Tibial nerve (tissue), 4 donors: ENCODE results near the gene ADGRL3. TPM values are rescaled to one million over a fixed set of nuclear protein-coding genes. Genes with fewer than 3 reads are reported as not detected.

Experiments
- DNase-seq, 2 donors: peaks; one replicate each; pipeline ENCODE4 v3.0.0-alpha.2; 2019; ENCODE audit warnings: low spot score in 2 of 2
- H3K27ac ChIP-seq, 4 donors: fragments of 200-600 bp; sonication (generic) in 3 of 4; one replicate each; pipeline ENCODE4 v1.5.1; 2017 to 2019; ENCODE audit warnings: mild to moderate bottlenecking in 1 of 4
- H3K27me3 ChIP-seq, 2 donors: fragments of 200-600 bp; sonication (generic) in 1 of 2; one replicate each; pipeline versions ENCODE4 v1.5.1 to v1.6.0; 2017 to 2019
- H3K36me3 ChIP-seq, 3 donors: fragments of 200-600 bp; sonication (generic); one replicate each; pipeline ENCODE4 v1.5.1; 2018 to 2019
- H3K4me1 ChIP-seq, 4 donors: fragments of 200-600 bp; sonication (generic) in 3 of 4; one replicate each; pipeline ENCODE4 v1.5.1; 2017 to 2019
- H3K4me3 ChIP-seq, 4 donors: fragments of 200-600 bp; sonication (generic) in 3 of 4; one replicate each; pipeline ENCODE4 v1.5.1; 2017 to 2019; ENCODE audit warnings: mild to moderate bottlenecking in 1 of 4, moderate library complexity in 1 of 4
- H3K9me3 ChIP-seq, 4 donors: fragments of 200-600 bp; sonication (generic) in 3 of 4; one replicate each; pipeline ENCODE4 v1.5.1; 2017 to 2019
- EP300 ChIP-seq, 2 donors: sonication (generic); formaldehyde crosslinking; IDR thresholded peaks; one replicate each; pipeline ENCODE4 v1.6.1; 2017; ENCODE audit warnings: antibody characterized with exemption in 2 of 2, mild to moderate bottlenecking in 1 of 2
- POLR2A ChIP-seq, 2 donors: fragments of 450-650 bp; IDR thresholded peaks; one replicate each; pipeline ENCODE4 v1.6.1; 2017; ENCODE audit warnings: antibody characterized with exemption in 2 of 2, mild to moderate bottlenecking in 2 of 2, moderate library complexity in 2 of 2
- WGBS, 2 donors: methylation state at CpG; one replicate each; pipeline ENCODE4 v1.1.5; 2018; 5-methylcytosine and 5-hydroxymethylcytosine counted together
- total RNA-seq, 4 donors: library from RNA; depleted of rRNA; stranded (reverse); fragments of >200 nt; gene quantifications; one replicate each; pipeline ENCODE4 v1.1.0, GENCODE V29; 2016
- TF ChIP-seq, protein P1 (sequence below), 5 experiments: fragments of 200-600 bp in 3 of 5; fragments of 450-650 bp in 2 of 5; sonication (generic) in 3 of 5; IDR thresholded peaks; one replicate each; pipeline ENCODE4 v1.5.1; 2016 to 2019; ENCODE audit warnings: antibody characterized with exemption in 5 of 5, mild to moderate bottlenecking in 3 of 5, moderate library complexity in 2 of 5

The ADGRL3 gene
- total RNA-seq, 4 donors from 2014 or later, result 20.1 to 51.3 (median 28.2) TPM

DNA sequence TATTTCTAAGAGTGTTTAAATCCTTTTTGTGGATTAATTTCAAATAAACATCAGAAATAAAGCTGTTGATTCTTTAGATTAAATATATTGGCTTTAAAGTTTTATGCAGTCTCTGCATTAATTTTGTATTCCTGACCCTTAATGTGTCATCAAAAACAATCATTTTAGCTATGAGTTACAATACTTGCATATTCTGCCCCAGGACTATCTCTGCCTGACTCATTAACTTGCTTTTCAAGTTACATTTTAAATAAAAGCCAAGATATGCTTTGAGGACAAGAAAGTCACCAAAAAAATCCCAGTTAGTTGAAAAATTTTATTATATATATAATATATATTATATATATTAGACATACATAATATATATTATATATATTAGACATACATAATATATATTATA lies 208.7 kb downstream of the ADGRL3 start:
- Histone ChIP-seq H3K4me3 (no peak overlapping the region), H3K27ac (peak overlapping the region in 1 of 4 donors; percentile 58), H3K36me3 (no peaks in the 10 kb centered on the region), H3K9me3 (no peaks in the 10 kb centered on the region), H3K4me1 (peaks cover 0 to 15% (median 0%) of the 10 kb centered on the region in 4 donors), H3K27me3 (no peaks in the 10 kb centered on the region)
- TF ChIP-seq, protein P1, sequence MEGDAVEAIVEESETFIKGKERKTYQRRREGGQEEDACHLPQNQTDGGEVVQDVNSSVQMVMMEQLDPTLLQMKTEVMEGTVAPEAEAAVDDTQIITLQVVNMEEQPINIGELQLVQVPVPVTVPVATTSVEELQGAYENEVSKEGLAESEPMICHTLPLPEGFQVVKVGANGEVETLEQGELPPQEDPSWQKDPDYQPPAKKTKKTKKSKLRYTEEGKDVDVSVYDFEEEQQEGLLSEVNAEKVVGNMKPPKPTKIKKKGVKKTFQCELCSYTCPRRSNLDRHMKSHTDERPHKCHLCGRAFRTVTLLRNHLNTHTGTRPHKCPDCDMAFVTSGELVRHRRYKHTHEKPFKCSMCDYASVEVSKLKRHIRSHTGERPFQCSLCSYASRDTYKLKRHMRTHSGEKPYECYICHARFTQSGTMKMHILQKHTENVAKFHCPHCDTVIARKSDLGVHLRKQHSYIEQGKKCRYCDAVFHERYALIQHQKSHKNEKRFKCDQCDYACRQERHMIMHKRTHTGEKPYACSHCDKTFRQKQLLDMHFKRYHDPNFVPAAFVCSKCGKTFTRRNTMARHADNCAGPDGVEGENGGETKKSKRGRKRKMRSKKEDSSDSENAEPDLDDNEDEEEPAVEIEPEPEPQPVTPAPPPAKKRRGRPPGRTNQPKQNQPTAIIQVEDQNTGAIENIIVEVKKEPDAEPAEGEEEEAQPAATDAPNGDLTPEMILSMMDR (IDR thresholded peaks at IDR 0.05), result no peak
- TF ChIP-seq POLR2A (IDR thresholded peaks at IDR 0.05), result no peak
- no peak for TF ChIP-seq EP300 (IDR thresholded peaks at IDR 0.05)
- no peak for DNase-seq

DNA sequence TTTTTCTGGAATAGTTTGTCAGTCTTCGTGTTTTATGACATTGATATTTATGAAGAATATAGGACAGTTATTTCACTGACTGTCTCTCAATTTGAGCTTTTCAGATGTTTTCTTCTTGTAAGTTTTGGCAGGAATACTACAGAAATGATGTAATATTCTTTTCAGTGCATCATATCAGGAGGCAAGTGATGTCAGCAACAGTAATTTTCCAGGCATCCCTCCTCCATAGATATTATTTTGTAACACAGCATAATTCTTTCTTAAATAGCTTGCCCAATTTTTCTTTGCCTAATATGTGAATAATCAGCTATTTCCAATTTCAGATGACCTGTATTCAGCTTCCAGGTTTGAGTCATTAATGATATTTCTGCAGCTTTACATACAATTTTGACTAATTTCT lies 211.1 kb downstream of the ADGRL3 start:
- Histone ChIP-seq H3K36me3 (no peaks in the 10 kb centered on the region), H3K9me3 (no peaks in the 10 kb centered on the region), H3K27ac (no peak overlapping the region), H3K4me3 (no peak overlapping the region), H3K4me1 (peaks cover 0 to 15% (median 0%) of the 10 kb centered on the region in 4 donors), H3K27me3 (no peaks in the 10 kb centered on the region)
- 64 to 89% methylated on average over 1 of the region's 1 CpG for WGBS, 2 donors
- DNase-seq, result no peak
- TF ChIP-seq POLR2A (IDR thresholded peaks at IDR 0.05) (no peak), EP300 (IDR thresholded peaks at IDR 0.05) (no peak)
- TF ChIP-seq, protein P1 (IDR thresholded peaks at IDR 0.05), result no peak

DNA sequence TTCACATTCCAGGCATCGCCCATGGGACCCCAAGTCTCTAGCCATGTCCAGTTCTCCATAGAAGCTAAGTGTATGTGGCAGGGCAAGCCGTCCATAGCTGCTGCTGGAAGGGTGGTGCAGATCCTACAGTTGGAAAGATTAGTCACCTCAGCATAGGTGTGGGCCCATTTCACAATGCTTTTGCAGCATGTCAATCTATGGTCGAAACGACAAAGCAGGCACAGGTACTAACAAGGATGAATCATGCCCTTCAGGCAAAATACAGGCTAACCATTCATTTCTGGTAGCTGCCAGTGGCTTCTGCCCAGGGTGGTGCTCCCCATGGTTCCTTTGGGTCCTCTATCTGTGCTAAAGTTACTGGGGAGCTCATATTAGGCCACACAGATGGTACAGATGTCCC lies 225.2 kb downstream of the ADGRL3 start:
- TF ChIP-seq POLR2A (IDR thresholded peaks at IDR 0.05) (no peak), EP300 (IDR thresholded peaks at IDR 0.05) (no peak)
- TF ChIP-seq, protein P1 (IDR thresholded peaks at IDR 0.05), result no peak
- no peak for DNase-seq
- no peaks in the 10 kb centered on the region for H3K4me1 ChIP-seq
- H3K27me3 ChIP-seq, result no peaks in the 10 kb centered on the region
- no peak overlapping the region for H3K27ac ChIP-seq
- WGBS, 2 donors, result 94 to 98% methylated on average over 4 of the region's 4 CpGs
- no peaks in the 10 kb centered on the region for H3K36me3 ChIP-seq
- no peaks in the 10 kb centered on the region for H3K9me3 ChIP-seq
- no peak overlapping the region for H3K4me3 ChIP-seq

DNA sequence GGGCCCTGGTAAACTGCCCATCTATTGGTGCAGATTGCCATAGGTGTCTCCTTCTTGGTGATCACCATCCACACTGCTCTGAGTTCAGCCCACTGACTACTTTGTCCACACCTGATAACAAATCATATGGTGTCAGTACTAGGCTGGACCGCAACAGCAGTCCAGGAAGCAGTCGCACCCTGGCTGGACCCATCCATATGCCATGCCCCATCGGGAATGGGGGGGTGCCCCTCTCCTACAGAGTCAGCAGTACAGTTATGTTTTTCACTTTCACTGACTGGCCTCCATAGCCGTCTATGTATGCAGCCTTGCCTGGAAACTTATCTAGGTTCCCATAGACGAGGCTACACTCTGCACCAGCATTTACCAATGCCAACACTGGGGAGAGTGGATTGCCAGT lies 226.1 kb downstream of the ADGRL3 start:
- H3K4me1 ChIP-seq, result no peaks in the 10 kb centered on the region
- H3K4me3 ChIP-seq, result no peak overlapping the region
- H3K27ac ChIP-seq, result no peak overlapping the region
- TF ChIP-seq POLR2A (IDR thresholded peaks at IDR 0.05), result no peak
- TF ChIP-seq, protein P1 (IDR thresholded peaks at IDR 0.05), result no peak
- no peak for TF ChIP-seq EP300 (IDR thresholded peaks at IDR 0.05)
- H3K27me3 ChIP-seq, result no peaks in the 10 kb centered on the region
- DNase-seq, result no peak
- no peaks in the 10 kb centered on the region for H3K36me3 ChIP-seq
- no peaks in the 10 kb centered on the region for H3K9me3 ChIP-seq
- 89 to 94% methylated on average over 5 of the region's 5 CpGs for WGBS, 2 donors

DNA sequence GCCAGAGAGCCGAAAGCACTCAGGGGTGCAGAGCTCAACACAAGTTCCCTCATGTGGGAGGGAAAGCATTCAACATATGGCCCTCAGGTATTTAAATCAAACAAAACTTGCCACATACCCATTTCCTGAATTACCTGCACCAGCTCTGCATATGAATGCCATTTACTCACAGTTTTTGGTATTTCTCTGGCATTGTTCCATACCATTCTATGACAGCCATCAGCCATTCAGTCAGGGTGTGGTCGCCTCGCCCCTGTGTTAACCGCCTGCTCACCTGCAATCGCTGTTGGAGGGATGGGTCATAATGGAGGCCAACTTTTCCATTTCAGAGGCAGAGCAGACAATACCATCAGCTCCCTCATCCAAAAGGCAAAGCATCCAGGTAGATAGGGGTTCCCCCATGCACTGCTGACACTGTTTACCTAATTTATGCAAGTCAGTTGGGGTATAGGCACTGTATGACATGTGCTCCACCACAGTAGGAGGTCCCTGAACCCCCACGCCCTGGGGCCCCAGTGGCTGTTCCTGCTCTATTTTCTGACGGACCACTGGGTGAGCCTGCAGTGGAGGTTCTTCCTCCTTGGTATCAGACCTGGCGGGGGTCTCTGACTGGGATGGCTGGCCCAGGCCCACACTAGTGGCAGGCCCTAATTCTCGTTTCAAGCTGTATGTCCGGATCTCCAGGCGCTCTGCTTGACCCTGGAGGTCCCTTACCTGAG lies 227.1 kb downstream of the ADGRL3 start:
- WGBS, 2 donors, result 95 to 98% methylated on average over 11 of the region's 11 CpGs
- DNase-seq, result no peak
- Histone ChIP-seq H3K27ac (no peak overlapping the region), H3K4me3 (no peak overlapping the region), H3K36me3 (no peaks in the 10 kb centered on the region), H3K4me1 (no peaks in the 10 kb centered on the region), H3K9me3 (no peaks in the 10 kb centered on the region), H3K27me3 (no peaks in the 10 kb centered on the region)
- TF ChIP-seq, protein P1 (IDR thresholded peaks at IDR 0.05), result no peak
- no peak for TF ChIP-seq POLR2A (IDR thresholded peaks at IDR 0.05)
- no peak for TF ChIP-seq EP300 (IDR thresholded peaks at IDR 0.05)
